Endothelial cell of umbilical vein (primary cell): ENCODE data around the gene EGLN1.
A peak's percentile ranks its signal among the peaks of the same experiment; 100 is the strongest.

ENCODE experiments used
- FOS ChIP-seq: IDR thresholded peaks from 2 replicates; pipeline ENCODE4 v1.6.1; 2011; ENCODE audit warnings: mild to moderate bottlenecking, low read length, moderate library complexity, borderline replicate concordance; ENCODE audit not compliant: insufficient read depth
- GATA2 ChIP-seq: IDR thresholded peaks from 2 replicates; pipeline ENCODE4 v1.7.0; 2011; ENCODE audit warnings: low read depth, mild to moderate bottlenecking, moderate library complexity, mixed read lengths, low read length; ENCODE audit not compliant: insufficient read length, insufficient read depth
- MYC ChIP-seq: IDR thresholded peaks from one replicate; pipeline ENCODE4 v1.6.1; 2011; ENCODE audit warnings: mild to moderate bottlenecking, low read depth, low read length
- POLR2A ChIP-seq: IDR thresholded peaks from 2 replicates; pipeline ENCODE4 v1.6.1; 2012; ENCODE audit warnings: low read depth, mild to moderate bottlenecking, control low read depth, low read length
- POLR2AphosphoS5 ChIP-seq: IDR thresholded peaks from 2 replicates; pipeline ENCODE4 v1.6.1; 2012; ENCODE audit warnings: low read depth, mild to moderate bottlenecking, control low read depth, low read length, moderate library complexity; ENCODE audit not compliant: insufficient read depth
- TF ChIP-seq, protein P1 (sequence below), 2 donors: IDR thresholded peaks; 1 replicate in 1 of 2; 2 replicates in 1 of 2; pipeline ENCODE4 v1.5.1; 2011; ENCODE audit warnings: low read length in 2 of 2, mild to moderate bottlenecking in 2 of 2, moderate library complexity in 2 of 2, control low read depth in 1 of 2, inconsistent platforms in 1 of 2, low read depth in 1 of 2; ENCODE audit not compliant: insufficient read depth in 1 of 2; ENCODE audit errors: extremely low read depth in 1 of 2
- TF ChIP-seq, protein P2 (sequence below): IDR thresholded peaks from 2 replicates; pipeline ENCODE4 v1.6.1; 2011; ENCODE audit not compliant: insufficient read depth, insufficient read length

DNA sequence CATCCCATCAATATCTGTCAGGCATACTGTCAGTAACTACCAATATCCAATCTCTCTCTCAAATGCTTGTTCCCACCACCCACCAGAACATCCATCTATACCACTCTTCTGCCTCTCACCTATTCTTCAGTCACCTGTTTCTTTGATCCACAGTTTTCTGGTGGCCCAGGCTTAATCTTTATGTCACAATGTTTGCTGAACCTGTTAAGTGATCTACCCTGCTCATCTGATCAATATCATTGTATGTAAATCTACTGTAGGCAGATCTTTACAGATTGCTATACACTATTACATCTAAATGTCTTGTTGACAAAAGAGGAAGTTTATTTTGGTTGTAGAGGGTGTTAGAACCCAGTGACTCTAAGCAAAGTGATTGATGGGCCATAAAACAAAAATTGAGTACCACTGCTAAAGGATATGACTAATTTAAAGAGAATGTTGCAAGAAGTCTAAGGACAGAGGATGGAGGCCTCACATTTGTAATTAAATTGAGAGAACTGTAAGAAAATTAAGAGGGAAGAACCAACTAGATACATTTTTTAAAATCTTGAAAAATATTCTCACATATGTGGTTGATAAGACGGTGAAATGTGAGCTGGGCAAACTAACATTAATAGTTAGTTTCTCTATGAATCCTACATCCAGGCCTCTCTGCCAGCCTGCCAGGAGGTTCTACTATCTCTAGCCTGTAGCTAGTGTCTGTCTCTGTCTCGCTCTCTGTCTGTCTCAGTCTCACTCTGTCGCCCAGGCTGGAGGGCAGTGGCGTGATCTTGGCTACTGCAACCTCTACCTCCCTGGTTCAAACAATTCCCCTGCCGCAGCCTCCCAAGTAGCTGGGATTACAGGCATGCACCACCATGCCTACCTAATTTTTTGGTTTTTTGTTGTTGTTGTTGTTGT, 34.1 kb downstream of the EGLN1 start:
- TF ChIP-seq, protein P1, sequence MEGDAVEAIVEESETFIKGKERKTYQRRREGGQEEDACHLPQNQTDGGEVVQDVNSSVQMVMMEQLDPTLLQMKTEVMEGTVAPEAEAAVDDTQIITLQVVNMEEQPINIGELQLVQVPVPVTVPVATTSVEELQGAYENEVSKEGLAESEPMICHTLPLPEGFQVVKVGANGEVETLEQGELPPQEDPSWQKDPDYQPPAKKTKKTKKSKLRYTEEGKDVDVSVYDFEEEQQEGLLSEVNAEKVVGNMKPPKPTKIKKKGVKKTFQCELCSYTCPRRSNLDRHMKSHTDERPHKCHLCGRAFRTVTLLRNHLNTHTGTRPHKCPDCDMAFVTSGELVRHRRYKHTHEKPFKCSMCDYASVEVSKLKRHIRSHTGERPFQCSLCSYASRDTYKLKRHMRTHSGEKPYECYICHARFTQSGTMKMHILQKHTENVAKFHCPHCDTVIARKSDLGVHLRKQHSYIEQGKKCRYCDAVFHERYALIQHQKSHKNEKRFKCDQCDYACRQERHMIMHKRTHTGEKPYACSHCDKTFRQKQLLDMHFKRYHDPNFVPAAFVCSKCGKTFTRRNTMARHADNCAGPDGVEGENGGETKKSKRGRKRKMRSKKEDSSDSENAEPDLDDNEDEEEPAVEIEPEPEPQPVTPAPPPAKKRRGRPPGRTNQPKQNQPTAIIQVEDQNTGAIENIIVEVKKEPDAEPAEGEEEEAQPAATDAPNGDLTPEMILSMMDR (IDR thresholded peaks at IDR 0.05; ENCODE audit: extremely low read depth in 1 of 2, insufficient read depth in 1 of 2, low read depth in 1 of 2, low read length in 2 of 2) = no peak
- peak; percentile 51 for TF ChIP-seq POLR2A
- TF ChIP-seq MYC = no peak
- TF ChIP-seq, protein P2, sequence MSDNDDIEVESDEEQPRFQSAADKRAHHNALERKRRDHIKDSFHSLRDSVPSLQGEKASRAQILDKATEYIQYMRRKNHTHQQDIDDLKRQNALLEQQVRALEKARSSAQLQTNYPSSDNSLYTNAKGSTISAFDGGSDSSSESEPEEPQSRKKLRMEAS = no peak
- TF ChIP-seq POLR2AphosphoS5 = peak; percentile 44
- peak; percentile 57 for TF ChIP-seq GATA2
- TF ChIP-seq FOS = peak; percentile 69
